ENCODE results near the gene CLK3.

CLK3 gene

DNA sequence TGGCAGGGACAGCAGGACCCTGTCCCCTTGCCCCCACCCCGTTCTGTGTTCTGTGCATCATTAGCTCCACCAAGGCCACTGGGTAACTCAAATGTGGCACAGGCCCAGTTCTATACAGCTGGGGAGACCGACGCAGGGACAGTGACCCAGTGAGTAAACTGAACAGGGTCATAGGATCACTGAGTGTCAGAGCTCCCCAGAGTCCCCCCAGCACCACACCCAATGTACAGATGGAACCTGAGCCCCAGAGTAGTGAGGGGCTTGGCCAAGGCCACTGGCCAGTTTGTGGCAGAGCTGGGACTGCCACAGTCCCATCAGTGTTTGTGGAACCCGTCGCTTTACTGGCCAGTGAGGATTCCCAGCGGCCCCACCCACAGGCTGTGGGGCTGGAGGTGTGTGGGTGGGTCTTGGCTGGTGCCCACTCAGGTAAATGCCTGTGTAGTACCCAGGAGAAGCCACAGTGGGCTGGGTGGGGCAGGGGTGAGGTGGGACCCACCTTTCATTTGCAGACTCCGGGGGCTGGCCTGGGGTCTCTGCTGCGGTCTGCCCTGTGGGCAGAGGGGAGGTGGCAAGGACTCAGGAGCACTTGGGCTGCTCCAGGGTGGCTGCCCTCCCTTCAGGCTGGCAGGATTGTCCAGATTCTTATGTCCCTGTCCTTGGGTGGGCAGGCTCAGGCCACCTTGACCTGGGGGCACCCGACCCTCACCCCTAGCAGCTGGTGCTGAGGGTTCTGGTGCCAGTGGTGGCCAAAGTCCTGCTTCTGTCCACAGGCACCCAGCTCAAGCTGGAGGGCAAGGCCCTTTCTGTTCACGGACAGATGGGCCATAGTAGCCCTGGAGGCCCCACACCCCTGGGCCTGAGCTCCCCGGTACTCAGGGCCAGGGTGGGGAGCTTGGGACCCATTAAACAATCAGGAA lies 11.6 kb upstream of the CLK3 start:
- Histone ChIP-seq H3K4me1 (ENCODE audit: low read length) (peaks cover 5% of the 10 kb centered on the region), H4K20me1 (ENCODE audit: insufficient read depth, low read length) (no peaks in the 10 kb centered on the region), H3K27me3 (replicated peaks; ENCODE audit: insufficient read depth, low read length) (no peaks in the 10 kb centered on the region), H3K9me3 (replicated peaks; ENCODE audit: insufficient read depth, low read length) (no peaks in the 10 kb centered on the region), H3K36me3 (replicated peaks; ENCODE audit: insufficient read depth, low read length) (no peaks in the 10 kb centered on the region), H3K27ac (ENCODE audit: low read length) (no peak overlapping the region), H3K9me2 (replicated peaks; ENCODE audit: insufficient read depth, low read length) (no peaks in the 10 kb centered on the region), H3K9ac (ENCODE audit: low read length) (no peak overlapping the region), H3K79me2 (ENCODE audit: low read length) (peaks cover 8% of the 10 kb centered on the region), H2AFZ (ENCODE audit: low read length) (no peak overlapping the region), H3K4me3 (ENCODE audit: low read length) (no peak overlapping the region), H3K4me2 (ENCODE audit: low read depth, low read length) (no peak overlapping the region), H3F3A (ENCODE audit: insufficient read depth, low read length) (no peaks in the 10 kb centered on the region; the same call in 1 of the 2 replicates)
- TF ChIP-seq EZH2 (optimal IDR thresholded peaks at IDR 0.05; ENCODE audit: low read depth, low read length), result no peak
- TF ChIP-seq EZH2phosphoT487 (IDR thresholded peaks at IDR 0.05; ENCODE audit: low read length), result no peak
- TF ChIP-seq, protein P1, sequence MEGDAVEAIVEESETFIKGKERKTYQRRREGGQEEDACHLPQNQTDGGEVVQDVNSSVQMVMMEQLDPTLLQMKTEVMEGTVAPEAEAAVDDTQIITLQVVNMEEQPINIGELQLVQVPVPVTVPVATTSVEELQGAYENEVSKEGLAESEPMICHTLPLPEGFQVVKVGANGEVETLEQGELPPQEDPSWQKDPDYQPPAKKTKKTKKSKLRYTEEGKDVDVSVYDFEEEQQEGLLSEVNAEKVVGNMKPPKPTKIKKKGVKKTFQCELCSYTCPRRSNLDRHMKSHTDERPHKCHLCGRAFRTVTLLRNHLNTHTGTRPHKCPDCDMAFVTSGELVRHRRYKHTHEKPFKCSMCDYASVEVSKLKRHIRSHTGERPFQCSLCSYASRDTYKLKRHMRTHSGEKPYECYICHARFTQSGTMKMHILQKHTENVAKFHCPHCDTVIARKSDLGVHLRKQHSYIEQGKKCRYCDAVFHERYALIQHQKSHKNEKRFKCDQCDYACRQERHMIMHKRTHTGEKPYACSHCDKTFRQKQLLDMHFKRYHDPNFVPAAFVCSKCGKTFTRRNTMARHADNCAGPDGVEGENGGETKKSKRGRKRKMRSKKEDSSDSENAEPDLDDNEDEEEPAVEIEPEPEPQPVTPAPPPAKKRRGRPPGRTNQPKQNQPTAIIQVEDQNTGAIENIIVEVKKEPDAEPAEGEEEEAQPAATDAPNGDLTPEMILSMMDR (IDR thresholded peaks at IDR 0.05; ENCODE audit: low read length), result no peak
- DNase-seq, result no peak

DNA sequence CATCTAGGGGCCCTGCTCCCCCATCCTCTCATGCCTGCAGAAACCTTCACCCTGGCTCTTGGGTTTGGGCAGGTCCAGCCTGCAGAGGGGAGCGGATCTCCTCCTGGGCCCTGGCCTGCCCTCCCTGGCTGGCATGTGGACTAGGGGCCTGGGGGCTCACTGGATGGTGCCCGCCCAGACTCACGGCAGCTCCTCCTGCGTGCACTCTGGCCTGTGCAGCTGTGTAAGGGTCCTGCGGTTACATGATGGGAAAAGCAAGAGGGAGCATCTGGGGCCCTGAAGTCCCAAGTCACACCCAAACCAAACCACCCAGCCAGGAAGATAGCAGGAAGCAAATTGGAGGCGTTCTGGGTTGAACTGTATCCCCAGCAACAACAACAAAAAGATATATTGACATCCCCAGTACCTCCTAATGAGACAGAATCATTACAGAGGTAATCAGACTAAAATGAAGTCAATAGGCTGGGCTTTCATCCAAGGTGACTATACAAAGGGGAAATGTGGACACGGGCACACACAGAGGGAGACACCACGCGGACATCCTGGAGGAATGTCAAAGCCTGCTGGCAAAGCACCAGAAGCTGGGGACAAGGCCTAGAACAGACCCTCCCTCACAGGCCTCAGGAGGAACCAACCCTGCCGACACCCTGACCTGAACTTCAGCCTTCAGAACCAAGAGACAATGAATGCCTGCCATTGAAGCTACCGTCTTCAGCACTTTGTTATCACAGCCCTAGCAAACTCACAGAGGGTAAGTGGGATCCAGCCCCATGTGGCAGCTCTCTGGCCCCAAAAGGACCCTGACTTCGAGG lies 10.4 kb upstream of the CLK3 start:
- H3K9me2 ChIP-seq (replicated peaks; ENCODE audit: insufficient read depth, low read length), result no peaks in the 10 kb centered on the region
- H2AFZ ChIP-seq (ENCODE audit: low read length), result no peak overlapping the region
- H3K4me2 ChIP-seq (ENCODE audit: low read depth, low read length), result no peak overlapping the region
- peaks cover 5% of the 10 kb centered on the region; the same call in 1 of the 2 replicates for H3K4me1 ChIP-seq (ENCODE audit: low read length)
- H3F3A ChIP-seq (ENCODE audit: insufficient read depth, low read length), result no peaks in the 10 kb centered on the region
- DNase-seq, result no peak
- no peak overlapping the region for H3K27ac ChIP-seq (ENCODE audit: low read length)
- H4K20me1 ChIP-seq (ENCODE audit: insufficient read depth, low read length), result no peaks in the 10 kb centered on the region
- H3K79me2 ChIP-seq (ENCODE audit: low read length), result no peaks in the 10 kb centered on the region
- H3K36me3 ChIP-seq (replicated peaks; ENCODE audit: insufficient read depth, low read length), result no peaks in the 10 kb centered on the region
- no peak overlapping the region for H3K9ac ChIP-seq (ENCODE audit: low read length)
- H3K4me3 ChIP-seq (ENCODE audit: low read length), result no peak overlapping the region
- H3K9me3 ChIP-seq (replicated peaks; ENCODE audit: insufficient read depth, low read length), result no peaks in the 10 kb centered on the region
- H3K27me3 ChIP-seq (replicated peaks; ENCODE audit: insufficient read depth, low read length), result no peaks in the 10 kb centered on the region
- no peak for TF ChIP-seq EZH2 (optimal IDR thresholded peaks at IDR 0.05; ENCODE audit: low read depth, low read length)
- TF ChIP-seq, protein P1 (IDR thresholded peaks at IDR 0.05; ENCODE audit: low read length), result no peak
- TF ChIP-seq EZH2phosphoT487 (IDR thresholded peaks at IDR 0.05; ENCODE audit: low read length), result no peak

DNA sequence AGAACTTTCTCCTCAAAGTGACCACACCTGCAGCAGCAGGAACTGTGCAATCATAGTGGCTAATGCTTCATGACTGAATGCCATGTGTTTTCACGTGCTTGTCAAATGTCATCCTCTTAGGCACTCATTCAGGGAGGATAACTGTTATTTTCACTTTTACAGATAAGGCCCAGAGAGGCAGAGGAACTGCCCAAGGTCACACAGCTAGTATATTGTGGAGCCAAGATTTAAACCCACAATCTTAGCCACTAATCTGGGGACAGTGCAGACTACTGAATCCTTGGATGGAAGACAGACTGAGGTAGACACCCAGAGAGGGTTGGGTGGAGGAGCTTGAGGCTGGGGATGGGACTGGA lies 9.9 kb upstream of the CLK3 start:
- Histone ChIP-seq H4K20me1 (ENCODE audit: insufficient read depth, low read length) (no peaks in the 10 kb centered on the region), H3K4me3 (ENCODE audit: low read length) (no peak overlapping the region), H3K9ac (ENCODE audit: low read length) (no peak overlapping the region), H3K36me3 (replicated peaks; ENCODE audit: insufficient read depth, low read length) (no peaks in the 10 kb centered on the region), H3K4me2 (ENCODE audit: low read depth, low read length) (no peak overlapping the region), H3K79me2 (ENCODE audit: low read length) (no peaks in the 10 kb centered on the region), H2AFZ (ENCODE audit: low read length) (no peak overlapping the region), H3K9me3 (replicated peaks; ENCODE audit: insufficient read depth, low read length) (no peaks in the 10 kb centered on the region), H3K27me3 (replicated peaks; ENCODE audit: insufficient read depth, low read length) (no peaks in the 10 kb centered on the region), H3K9me2 (replicated peaks; ENCODE audit: insufficient read depth, low read length) (no peaks in the 10 kb centered on the region), H3K4me1 (ENCODE audit: low read length) (peaks cover 5% of the 10 kb centered on the region; the same call in 1 of the 2 replicates), H3K27ac (ENCODE audit: low read length) (no peak overlapping the region), H3F3A (ENCODE audit: insufficient read depth, low read length) (no peaks in the 10 kb centered on the region)
- DNase-seq, result no peak
- no peak for TF ChIP-seq EZH2phosphoT487 (IDR thresholded peaks at IDR 0.05; ENCODE audit: low read length)
- TF ChIP-seq, protein P1 (IDR thresholded peaks at IDR 0.05; ENCODE audit: low read length), result no peak
- TF ChIP-seq EZH2 (optimal IDR thresholded peaks at IDR 0.05; ENCODE audit: low read depth, low read length), result no peak
